ENCODE measurements around the gene ERCC8.

DNA sequence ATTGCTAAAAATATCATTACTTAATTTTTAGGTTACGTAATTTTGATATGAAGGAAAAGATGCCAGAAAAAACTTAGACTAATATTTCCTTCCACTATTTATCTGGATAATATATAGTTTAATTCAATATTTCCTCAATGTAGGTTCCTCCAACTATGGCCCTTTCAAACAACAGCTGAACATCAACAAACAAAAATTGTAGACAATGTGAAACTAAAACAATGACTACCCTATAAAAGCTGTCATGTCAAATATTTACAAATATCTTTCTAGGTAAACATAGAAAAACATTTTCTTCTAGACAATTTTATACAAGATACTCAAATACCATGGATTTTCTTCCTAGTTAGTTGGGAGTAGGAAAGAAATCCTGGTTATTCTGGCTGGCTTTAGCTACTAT, 117.7 kb downstream of the ERCC8 start:
- no peak for TF ChIP-seq CTCF (IDR thresholded peaks at IDR 0.05)
- TF ChIP-seq POLR2AphosphoS5 (IDR thresholded peaks at IDR 0.05) = peak; percentile 22

Data from prostate gland (tissue), 2 donors.